Neural cell (in vitro differentiated cells): ENCODE measurements around the gene ERRFI1. TPM values are rescaled to one million over a fixed set of nuclear protein-coding genes. Genes with fewer than 3 reads are reported as not detected.

Source experiments
- H2AFZ ChIP-seq: fragments of 200-600, 300-800 bp; sonication (generic), shearing (Covaris generic); 2 replicates; pipeline ENCODE4 v1.6.0; 2014; ENCODE audit warnings: low read depth, mild to moderate bottlenecking, antibody characterized with exemption, low read length, moderate library complexity
- H3F3A ChIP-seq: fragments of 200-600 bp; shearing (Covaris generic); 2 replicates; pipeline ENCODE4 v1.6.1; 2016; ENCODE audit warnings: mild to moderate bottlenecking, moderate library complexity, mixed read lengths, antibody characterized with exemption, low read length; ENCODE audit not compliant: insufficient read depth, poor library complexity, severe bottlenecking
- H3K27ac ChIP-seq: fragments of 200-600, 300-800 bp; sonication (generic), shearing (Covaris generic); 2 replicates; pipeline ENCODE4 v1.5.1; 2014; ENCODE audit warnings: mild to moderate bottlenecking, low read length, moderate library complexity
- H3K27me3 ChIP-seq: fragments of 300-800, 200-600 bp; sonication (generic), shearing (Covaris generic); 2 replicates; pipeline ENCODE4 v1.6.0; 2014; ENCODE audit warnings: mild to moderate bottlenecking, low read depth, low read length, moderate library complexity; ENCODE audit not compliant: insufficient read depth
- H3K36me3 ChIP-seq: fragments of 300-800, 200-600 bp; sonication (generic), shearing (Covaris generic); 2 replicates; pipeline ENCODE4 v1.5.1; 2014; ENCODE audit warnings: mild to moderate bottlenecking, antibody characterized with exemption, low read length, moderate library complexity; ENCODE audit not compliant: insufficient read depth
- H3K4me2 ChIP-seq: fragments of 300-800, 200-600 bp; sonication (generic), shearing (Covaris generic); 2 replicates; pipeline ENCODE4 v1.6.0; 2014; ENCODE audit warnings: mild to moderate bottlenecking, low read length
- H3K4me3 ChIP-seq: fragments of 300-800, 200-600 bp; sonication (generic), shearing (Covaris generic); 2 replicates; pipeline ENCODE4 v1.5.1; 2014; ENCODE audit warnings: mild to moderate bottlenecking, low read length, moderate library complexity
- H3K79me2 ChIP-seq: fragments of 200-600 bp; shearing (Covaris generic); replicated peaks from 2 replicates; pipeline ENCODE4 v1.6.0; 2014; ENCODE audit warnings: mild to moderate bottlenecking, low read length, moderate library complexity; ENCODE audit not compliant: insufficient read depth
- H3K9ac ChIP-seq: fragments of 300-800, 200-600 bp; sonication (generic), shearing (Covaris generic); 2 replicates; pipeline ENCODE4 v1.6.1; 2016; ENCODE audit warnings: mild to moderate bottlenecking, low read length, mixed read lengths
- H3K9me2 ChIP-seq: fragments of 200-600 bp; shearing (Covaris generic); 2 replicates; pipeline ENCODE4 v1.6.1; 2016; ENCODE audit warnings: mild to moderate bottlenecking, low read length, mixed read lengths; ENCODE audit not compliant: insufficient read depth
- H3K9me3 ChIP-seq: fragments of 200-600, 300-800 bp; sonication (generic), shearing (Covaris generic); 2 replicates; pipeline ENCODE4 v1.6.1; 2016; ENCODE audit warnings: mild to moderate bottlenecking, mixed run types, low read length, moderate library complexity, mixed read lengths
- H4K20me1 ChIP-seq: fragments of 200-600 bp; shearing (Covaris generic); 2 replicates; pipeline ENCODE4 v1.6.1; 2016; ENCODE audit warnings: mild to moderate bottlenecking, mixed run types; ENCODE audit not compliant: insufficient read depth
- CTCF ChIP-seq: fragments of 450-650 bp; IDR thresholded peaks from 2 replicates; pipeline ENCODE4 v1.5.1; 2014; ENCODE audit warnings: antibody characterized with exemption, mild to moderate bottlenecking, moderate library complexity; ENCODE audit not compliant: poor library complexity, severe bottlenecking
- EP300 ChIP-seq: fragments of 450-650 bp; conservative IDR thresholded peaks from 2 replicates; pipeline ENCODE4 v1.6.1; 2014; ENCODE audit warnings: antibody characterized with exemption, mild to moderate bottlenecking, moderate library complexity; ENCODE audit not compliant: poor library complexity, severe bottlenecking
- EZH2 ChIP-seq: fragments of 200-600, 300-800 bp; shearing (Covaris generic), sonication (generic); IDR thresholded peaks from 2 replicates; pipeline ENCODE4 v1.6.1; 2014; ENCODE audit warnings: antibody characterized with exemption, low read length, borderline replicate concordance, mild to moderate bottlenecking; ENCODE audit not compliant: insufficient read depth, poor library complexity, severe bottlenecking
- MXI1 ChIP-seq: fragments of 450-650 bp; conservative IDR thresholded peaks from 2 replicates; pipeline ENCODE4 v1.6.1; 2014; ENCODE audit warnings: antibody characterized with exemption, mild to moderate bottlenecking; ENCODE audit not compliant: poor library complexity, severe bottlenecking
- POLR2AphosphoS5 ChIP-seq: IDR thresholded peaks from 2 replicates; pipeline ENCODE4 v1.6.1; 2012
- RAD21 ChIP-seq: fragments of 450-650 bp; conservative IDR thresholded peaks from 2 replicates; pipeline ENCODE4 v1.6.1; 2014; ENCODE audit warnings: antibody characterized with exemption, mild to moderate bottlenecking, moderate library complexity
- REST ChIP-seq: IDR thresholded peaks from 2 replicates; pipeline ENCODE4 v1.6.1; 2012; ENCODE audit warnings: borderline replicate concordance
- SMC3 ChIP-seq: fragments of 450-650 bp; conservative IDR thresholded peaks from 2 replicates; pipeline ENCODE4 v1.6.1; 2014; ENCODE audit warnings: antibody characterized with exemption, mild to moderate bottlenecking, moderate library complexity; ENCODE audit not compliant: poor library complexity
- TAF1 ChIP-seq: IDR thresholded peaks from 2 replicates; pipeline ENCODE4 v1.6.1; 2012; ENCODE audit warnings: low read depth
- polyA plus RNA-seq: library from polyadenylated mRNA; depleted of rRNA; stranded (reverse); fragments of >200 nt; gene quantifications from 2 replicates; pipeline ENCODE4 v1.2.3, GENCODE V29; 2014

The ERRFI1 gene
- polyA plus RNA-seq, 1 donor from 2014 or later, result 72.9 TPM

- no peaks in the 10 kb centered on the region for H3K79me2 ChIP-seq
- H4K20me1 ChIP-seq, result no peaks in the 10 kb centered on the region
- H2AFZ ChIP-seq, result no peak overlapping the region
- no peak overlapping the region for H3K9ac ChIP-seq
- H3K9me3 ChIP-seq, result no peaks in the 10 kb centered on the region
- H3K36me3 ChIP-seq, result no peaks in the 10 kb centered on the region
- no peak overlapping the region for H3K4me3 ChIP-seq
- TF ChIP-seq TAF1 (no peak), SMC3 (no peak), EP300 (no peak), EZH2 (no peak), RAD21 (no peak), REST (no peak), POLR2AphosphoS5 (no peak), CTCF (no peak)
- H3K27ac ChIP-seq, result no peak overlapping the region
- no peaks in the 10 kb centered on the region for H3K27me3 ChIP-seq
- H3F3A ChIP-seq, result no peaks in the 10 kb centered on the region
- H3K4me2 ChIP-seq, result no peak overlapping the region
- H3K9me2 ChIP-seq, result no peaks in the 10 kb centered on the region
These were observed 23.7 kb downstream of the ERRFI1 start for GRCh38 chr1:8002329-8002910.

- no peak overlapping the region for H3K4me2 ChIP-seq
These were observed 30.7 kb downstream of the ERRFI1 start for GRCh38 chr1:7995437-7995836.

More at GRCh38 chr1:7995437-7995836, 30.7 kb downstream of the ERRFI1 start:
- H3K27ac ChIP-seq, result no peak overlapping the region
- no peak overlapping the region for H2AFZ ChIP-seq
- H3K9me2 ChIP-seq, result no peaks in the 10 kb centered on the region
- H3F3A ChIP-seq, result no peaks in the 10 kb centered on the region
- H3K9ac ChIP-seq, result no peak overlapping the region
- no peak for TF ChIP-seq CTCF
- TF ChIP-seq RAD21, result no peak
- no peak for TF ChIP-seq TAF1
- no peak for TF ChIP-seq EZH2
- no peak for TF ChIP-seq POLR2AphosphoS5
- TF ChIP-seq SMC3, result no peak
- no peak for TF ChIP-seq REST
- no peak for TF ChIP-seq EP300
- TF ChIP-seq MXI1, result no peak
- H3K4me3 ChIP-seq, result no peak overlapping the region
- no peaks in the 10 kb centered on the region for H3K9me3 ChIP-seq
- H3K36me3 ChIP-seq, result no peaks in the 10 kb centered on the region
- H3K79me2 ChIP-seq, result no peaks in the 10 kb centered on the region
- no peaks in the 10 kb centered on the region for H4K20me1 ChIP-seq
- H3K27me3 ChIP-seq, result no peaks in the 10 kb centered on the region
